Cardiac muscle cell (in vitro differentiated cells and primary cell): ENCODE measurements around the gene ATP11A. TPM values are rescaled to one million over a fixed set of nuclear protein-coding genes. Genes with fewer than 3 reads are reported as not detected.

Experiments
- DNase-seq, 2 donors: peaks; one replicate each; pipeline versions ENCODE4 v3.0.0 to v3.0.0-alpha.2; 2010 to 2017; ENCODE audit warnings: low read depth in 1 of 2, low spot score in 1 of 2
- H3K27ac ChIP-seq: fragments of 200-600 bp; sonication (generic); 2 replicates; pipeline ENCODE4 v1.5.1; 2016
- H3K27me3 ChIP-seq: fragments of 200-600 bp; sonication (generic); 2 replicates; pipeline ENCODE4 v1.6.0; 2016; ENCODE audit warnings: control low read depth
- H3K36me3 ChIP-seq: fragments of 200-600 bp; sonication (generic); 2 replicates; pipeline ENCODE4 v1.5.1; 2016; ENCODE audit warnings: control low read depth
- H3K4me1 ChIP-seq: fragments of 200-600 bp; sonication (generic); 2 replicates; pipeline ENCODE4 v1.8.1; 2017; ENCODE audit warnings: low read depth, mild to moderate bottlenecking, mixed run types
- H3K4me3 ChIP-seq: fragments of 200-600 bp; sonication (generic); 2 replicates; pipeline ENCODE4 v1.5.1; 2016; ENCODE audit warnings: mild to moderate bottlenecking
- H3K9me3 ChIP-seq: fragments of 200-600 bp; sonication (generic); 2 replicates; pipeline ENCODE4 v1.5.1; 2017; ENCODE audit warnings: low read depth, mild to moderate bottlenecking, control low read depth
- polyA plus RNA-seq: library from polyadenylated mRNA; unstranded; fragments of >200 nt; fragmentation: Nextera tagmentation; extraction: Ambion mirVana; gene quantifications from 2 replicates; pipeline ENCODE4 v1.2.1, GENCODE V29; 2016
- total RNA-seq: library from RNA; depleted of rRNA; stranded (reverse); fragments of >200 nt; gene quantifications from 2 replicates; pipeline ENCODE4 v1.2.3, GENCODE V29; 2016
- TF ChIP-seq, protein P1 (sequence below): IDR thresholded peaks from 2 replicates; pipeline ENCODE4 v1.5.1; 2012; ENCODE audit warnings: low read depth, mild to moderate bottlenecking, low read length

Gene ATP11A
- total and polyA plus RNA-seq, 2 experiments from 2014 or later, result 38.0 to 42.9 TPM

DNA sequence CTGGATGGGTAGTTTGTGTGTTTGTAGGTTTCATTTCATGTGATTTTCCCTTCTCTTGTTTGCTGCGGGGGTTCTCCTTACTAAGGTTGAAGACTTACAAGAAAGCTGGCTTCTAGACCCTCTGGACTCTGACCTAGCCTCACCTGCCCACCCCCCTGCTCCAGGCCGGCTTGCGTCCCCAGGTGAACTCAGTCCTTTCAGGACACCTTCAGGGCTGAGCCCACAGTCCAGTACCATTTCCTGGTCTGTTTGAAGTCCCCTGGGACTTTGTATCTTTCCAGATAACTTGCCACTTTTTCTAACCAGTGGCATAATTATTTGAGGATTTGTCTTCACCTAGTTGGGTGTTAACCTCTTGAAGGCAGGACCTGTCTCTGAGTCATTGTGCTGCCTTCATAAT is 227.9 kb downstream of the ATP11A start:
- Histone ChIP-seq H3K36me3 (no peaks in the 10 kb centered on the region), H3K4me3 (no peak overlapping the region), H3K9me3 (no peaks in the 10 kb centered on the region), H3K4me1 (no peaks in the 10 kb centered on the region), H3K27ac (no peak overlapping the region), H3K27me3 (no peaks in the 10 kb centered on the region)
- TF ChIP-seq, protein P1, sequence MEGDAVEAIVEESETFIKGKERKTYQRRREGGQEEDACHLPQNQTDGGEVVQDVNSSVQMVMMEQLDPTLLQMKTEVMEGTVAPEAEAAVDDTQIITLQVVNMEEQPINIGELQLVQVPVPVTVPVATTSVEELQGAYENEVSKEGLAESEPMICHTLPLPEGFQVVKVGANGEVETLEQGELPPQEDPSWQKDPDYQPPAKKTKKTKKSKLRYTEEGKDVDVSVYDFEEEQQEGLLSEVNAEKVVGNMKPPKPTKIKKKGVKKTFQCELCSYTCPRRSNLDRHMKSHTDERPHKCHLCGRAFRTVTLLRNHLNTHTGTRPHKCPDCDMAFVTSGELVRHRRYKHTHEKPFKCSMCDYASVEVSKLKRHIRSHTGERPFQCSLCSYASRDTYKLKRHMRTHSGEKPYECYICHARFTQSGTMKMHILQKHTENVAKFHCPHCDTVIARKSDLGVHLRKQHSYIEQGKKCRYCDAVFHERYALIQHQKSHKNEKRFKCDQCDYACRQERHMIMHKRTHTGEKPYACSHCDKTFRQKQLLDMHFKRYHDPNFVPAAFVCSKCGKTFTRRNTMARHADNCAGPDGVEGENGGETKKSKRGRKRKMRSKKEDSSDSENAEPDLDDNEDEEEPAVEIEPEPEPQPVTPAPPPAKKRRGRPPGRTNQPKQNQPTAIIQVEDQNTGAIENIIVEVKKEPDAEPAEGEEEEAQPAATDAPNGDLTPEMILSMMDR, result no peak
- DNase-seq, result no peak

DNA sequence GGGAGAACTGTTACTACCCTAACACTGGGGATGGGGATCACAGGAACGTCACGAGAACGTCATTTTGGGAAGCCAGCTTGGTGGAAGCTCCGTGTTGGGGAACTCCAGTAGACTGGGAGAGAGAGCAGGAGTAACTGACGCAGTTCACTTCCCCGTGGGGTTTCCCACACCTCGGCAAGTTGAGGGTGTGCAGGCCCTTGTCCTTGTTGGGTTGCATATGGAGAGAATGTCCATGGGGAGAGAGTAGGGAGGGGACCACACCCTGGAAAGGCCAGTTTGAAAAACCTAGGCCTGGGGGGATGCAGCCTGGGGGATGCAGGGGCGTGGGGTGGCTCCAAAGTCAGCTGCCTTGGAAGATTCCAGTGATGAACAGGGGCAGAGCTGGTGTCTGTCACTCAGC is 228.4 kb downstream of the ATP11A start:
- DNase-seq, result no peak
- TF ChIP-seq, protein P1, result no peak
- Histone ChIP-seq H3K27me3 (no peaks in the 10 kb centered on the region), H3K36me3 (no peaks in the 10 kb centered on the region), H3K4me3 (no peak overlapping the region), H3K9me3 (no peaks in the 10 kb centered on the region), H3K27ac (no peak overlapping the region), H3K4me1 (no peaks in the 10 kb centered on the region)

DNA sequence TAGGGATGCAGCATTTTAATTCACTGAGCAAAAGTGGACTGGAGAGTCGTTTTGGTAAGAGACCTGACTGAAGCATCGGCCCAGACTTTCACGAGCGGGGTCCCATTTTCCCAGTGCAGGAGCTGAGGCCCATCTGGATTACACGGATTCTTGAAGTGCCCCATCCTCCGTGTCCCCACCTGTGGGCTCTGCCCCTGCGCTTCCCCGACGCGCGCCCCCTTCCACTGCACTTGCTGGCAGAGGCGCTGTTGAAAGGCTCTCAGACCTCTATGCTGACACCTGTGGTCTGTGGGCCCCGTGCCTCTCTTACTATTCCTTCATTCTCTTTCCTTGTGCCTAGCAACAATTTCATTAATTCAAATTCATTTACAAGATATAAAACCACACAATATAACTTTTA is 228.9 kb downstream of the ATP11A start:
- Histone ChIP-seq H3K4me1 (no peaks in the 10 kb centered on the region), H3K9me3 (no peaks in the 10 kb centered on the region), H3K36me3 (no peaks in the 10 kb centered on the region), H3K27me3 (no peaks in the 10 kb centered on the region), H3K27ac (no peak overlapping the region), H3K4me3 (no peak overlapping the region)
- TF ChIP-seq, protein P1, result no peak
- no peak for DNase-seq

DNA sequence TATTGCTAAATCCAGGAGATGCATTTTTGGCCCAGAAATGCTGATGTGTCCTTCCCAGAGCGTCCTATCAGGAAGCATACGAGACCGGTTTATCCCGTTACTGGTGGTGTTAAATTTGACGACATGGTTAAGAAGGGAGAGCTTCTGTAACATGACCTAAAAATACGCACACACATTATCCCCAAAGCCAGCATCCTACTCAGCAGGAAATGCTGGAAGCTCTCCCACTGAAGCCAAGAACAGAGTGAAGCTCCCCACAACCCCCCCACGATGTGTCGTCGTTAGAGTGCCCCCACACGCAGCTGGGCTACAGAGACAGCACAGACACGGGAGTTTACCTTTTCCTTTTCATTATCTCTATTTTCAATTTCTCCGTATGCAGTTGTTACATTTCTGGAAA is 234.1 kb downstream of the ATP11A start:
- H3K27ac ChIP-seq, result no peak overlapping the region
- TF ChIP-seq, protein P1, result no peak
- DNase-seq, result no peak
- H3K4me3 ChIP-seq, result no peak overlapping the region
- no peaks in the 10 kb centered on the region for H3K9me3 ChIP-seq
- no peaks in the 10 kb centered on the region for H3K4me1 ChIP-seq
- H3K27me3 ChIP-seq, result no peaks in the 10 kb centered on the region
- no peaks in the 10 kb centered on the region for H3K36me3 ChIP-seq

DNA sequence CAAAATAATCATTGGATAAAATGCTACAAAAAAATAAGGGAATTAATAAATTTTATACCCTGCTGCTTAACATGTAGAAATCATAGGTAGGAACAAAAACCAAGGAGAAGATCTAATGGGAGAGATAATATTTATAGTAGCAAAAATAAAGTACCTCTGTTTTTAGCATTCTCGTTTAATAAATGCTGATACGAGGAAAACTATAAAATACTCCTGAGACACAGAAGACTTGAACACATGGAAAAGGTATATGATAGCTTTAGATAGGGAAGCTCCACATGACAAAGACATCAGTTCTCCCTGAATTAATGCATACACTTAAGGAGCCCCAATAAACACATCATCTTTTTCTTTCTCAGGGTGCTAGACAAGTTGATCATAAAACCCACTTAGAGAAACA is 234.5 kb downstream of the ATP11A start:
- H3K27ac ChIP-seq, result no peak overlapping the region
- no peak for DNase-seq
- H3K4me1 ChIP-seq, result no peaks in the 10 kb centered on the region
- no peaks in the 10 kb centered on the region for H3K36me3 ChIP-seq
- no peaks in the 10 kb centered on the region for H3K9me3 ChIP-seq
- no peaks in the 10 kb centered on the region for H3K27me3 ChIP-seq
- no peak overlapping the region for H3K4me3 ChIP-seq
- TF ChIP-seq, protein P1, result no peak

DNA sequence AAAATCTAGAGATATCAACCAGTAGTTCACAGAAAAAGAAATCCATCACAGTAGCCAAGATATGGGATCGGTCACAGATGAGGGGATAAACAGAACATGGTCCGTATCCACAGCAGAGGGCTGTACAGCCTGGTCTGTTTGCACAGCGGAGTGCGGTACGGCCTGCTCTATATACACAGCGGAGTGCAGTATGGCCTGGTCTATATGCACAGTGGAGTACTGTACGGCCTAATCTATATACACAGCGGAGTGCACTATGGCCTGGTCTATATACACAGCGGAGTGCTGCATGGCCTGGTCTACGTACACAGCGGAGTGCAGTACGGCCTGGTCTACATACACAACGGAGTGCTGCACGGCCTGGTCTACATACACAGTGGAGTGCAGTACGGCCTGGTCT is 236.2 kb downstream of the ATP11A start:
- DNase-seq, result no peak
- TF ChIP-seq, protein P1, result no peak
- H3K9me3 ChIP-seq, result no peaks in the 10 kb centered on the region
- no peaks in the 10 kb centered on the region for H3K4me1 ChIP-seq
- H3K27ac ChIP-seq, result no peak overlapping the region
- no peaks in the 10 kb centered on the region for H3K27me3 ChIP-seq
- H3K36me3 ChIP-seq, result no peaks in the 10 kb centered on the region
- no peak overlapping the region for H3K4me3 ChIP-seq
